Astrocyte of the cerebellum (primary cell): Measurements from ENCODE around the gene CGN.

Source experiments
- DNase-seq: peaks from one replicate; pipeline ENCODE4 v3.0.0-alpha.2; 2011; ENCODE audit warnings: low read depth
- H3K4me3 ChIP-seq: 2 replicates; pipeline ENCODE4 v1.5.1; 2011; ENCODE audit warnings: mild to moderate bottlenecking, low read depth, low read length, moderate library complexity
- in situ Hi-C: cut with HindIII; loops from 2 replicates; pipeline ENCODE4 v1.10.0; 2017; ENCODE audit warnings: low sequenced_read_pairs
- TF ChIP-seq, protein P1 (sequence below): IDR thresholded peaks from 2 replicates; pipeline ENCODE4 v1.5.1; 2012; ENCODE audit warnings: low read length, low read depth, moderate library complexity, mild to moderate bottlenecking; ENCODE audit errors: missing control alignments

The CGN gene

DNA sequence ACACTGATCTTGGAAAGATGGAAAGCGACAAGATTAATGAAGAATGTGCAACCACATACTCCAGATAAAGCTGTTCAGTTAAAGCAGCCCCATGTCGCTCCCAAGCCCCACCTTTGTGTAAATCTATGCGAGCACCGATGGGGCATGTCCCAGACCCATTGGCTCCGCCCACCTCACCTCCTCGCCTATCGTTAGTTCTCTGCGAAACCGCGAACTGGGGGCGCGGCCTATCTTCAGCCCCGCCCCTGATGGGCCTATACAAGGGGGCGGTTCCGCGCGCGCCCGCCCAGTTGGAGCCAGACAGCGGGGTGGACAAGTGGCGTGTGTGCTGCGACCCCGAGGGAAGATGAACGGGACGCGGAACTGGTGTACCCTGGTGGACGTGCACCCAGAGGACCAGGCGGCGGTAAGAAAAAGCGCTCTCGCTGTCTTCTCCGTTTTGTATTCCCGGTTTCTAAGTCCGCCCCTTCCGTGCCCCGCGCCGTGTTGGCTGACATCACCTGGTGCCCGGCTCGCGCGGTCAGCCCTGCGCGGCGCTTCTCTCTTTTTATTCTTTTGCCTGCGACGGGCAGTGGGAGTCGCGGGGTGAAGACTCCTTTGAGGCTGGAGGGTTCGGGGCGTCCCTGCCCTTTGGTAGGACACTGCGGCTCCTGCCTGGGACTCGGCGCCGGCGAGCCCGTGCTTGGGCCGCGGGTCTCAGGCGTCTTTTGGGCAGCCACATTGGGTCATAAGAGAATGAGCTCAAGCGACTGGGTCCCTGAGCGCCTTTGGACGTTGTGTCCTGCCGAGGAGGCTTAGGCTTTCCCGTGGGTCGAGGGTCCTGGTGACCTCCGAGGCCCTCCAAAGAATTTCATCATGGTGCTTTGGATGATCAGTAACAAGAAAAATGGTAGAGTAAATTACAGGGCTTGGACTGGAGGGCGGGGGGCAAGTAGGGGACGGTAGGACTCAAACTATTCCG lies 29.1 kb downstream of the CGN start, which contains the start of gene TUFT1:
TUFT1 (plus strand) TSS at position 289 of the 961 bp plus-strand sequence; CDS start at position 347, 58 bp downstream.
- in situ Hi-C loops = no loop called here
- TF ChIP-seq, protein P1, sequence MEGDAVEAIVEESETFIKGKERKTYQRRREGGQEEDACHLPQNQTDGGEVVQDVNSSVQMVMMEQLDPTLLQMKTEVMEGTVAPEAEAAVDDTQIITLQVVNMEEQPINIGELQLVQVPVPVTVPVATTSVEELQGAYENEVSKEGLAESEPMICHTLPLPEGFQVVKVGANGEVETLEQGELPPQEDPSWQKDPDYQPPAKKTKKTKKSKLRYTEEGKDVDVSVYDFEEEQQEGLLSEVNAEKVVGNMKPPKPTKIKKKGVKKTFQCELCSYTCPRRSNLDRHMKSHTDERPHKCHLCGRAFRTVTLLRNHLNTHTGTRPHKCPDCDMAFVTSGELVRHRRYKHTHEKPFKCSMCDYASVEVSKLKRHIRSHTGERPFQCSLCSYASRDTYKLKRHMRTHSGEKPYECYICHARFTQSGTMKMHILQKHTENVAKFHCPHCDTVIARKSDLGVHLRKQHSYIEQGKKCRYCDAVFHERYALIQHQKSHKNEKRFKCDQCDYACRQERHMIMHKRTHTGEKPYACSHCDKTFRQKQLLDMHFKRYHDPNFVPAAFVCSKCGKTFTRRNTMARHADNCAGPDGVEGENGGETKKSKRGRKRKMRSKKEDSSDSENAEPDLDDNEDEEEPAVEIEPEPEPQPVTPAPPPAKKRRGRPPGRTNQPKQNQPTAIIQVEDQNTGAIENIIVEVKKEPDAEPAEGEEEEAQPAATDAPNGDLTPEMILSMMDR = no peak

DNA sequence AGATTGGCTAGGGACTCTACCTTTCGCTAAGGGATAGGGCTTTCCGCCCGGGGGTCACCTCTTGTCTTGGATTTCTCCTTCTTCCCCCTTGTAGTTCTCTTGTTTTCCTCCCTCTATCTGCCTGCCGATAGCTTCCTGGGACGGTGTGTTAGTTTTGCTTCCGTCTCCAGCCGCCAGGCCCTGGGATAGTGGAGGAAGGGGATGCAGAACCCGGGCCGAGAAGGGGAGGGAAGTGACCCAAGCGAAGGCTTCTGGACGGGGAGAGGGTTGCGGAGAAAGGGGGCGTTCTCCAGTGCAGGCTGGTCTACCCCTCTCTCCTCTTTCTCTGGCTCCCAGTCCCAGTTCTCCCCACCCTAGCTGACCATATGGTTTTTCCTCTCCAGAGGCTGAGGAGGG lies 29.8 kb downstream of the CGN start:
- DNase-seq = no peak
- TF ChIP-seq, protein P1 = no peak
- in situ Hi-C loops = no loop called here
- peak overlapping the region; percentile 81 for H3K4me3 ChIP-seq

More for the DNA sequence above, 29.1 kb downstream of the CGN start, which contains the start of gene TUFT1:
- peak within 1 kb of the TSS; percentile 81 for H3K4me3 ChIP-seq
- peak; percentile 72 for DNase-seq

DNA sequence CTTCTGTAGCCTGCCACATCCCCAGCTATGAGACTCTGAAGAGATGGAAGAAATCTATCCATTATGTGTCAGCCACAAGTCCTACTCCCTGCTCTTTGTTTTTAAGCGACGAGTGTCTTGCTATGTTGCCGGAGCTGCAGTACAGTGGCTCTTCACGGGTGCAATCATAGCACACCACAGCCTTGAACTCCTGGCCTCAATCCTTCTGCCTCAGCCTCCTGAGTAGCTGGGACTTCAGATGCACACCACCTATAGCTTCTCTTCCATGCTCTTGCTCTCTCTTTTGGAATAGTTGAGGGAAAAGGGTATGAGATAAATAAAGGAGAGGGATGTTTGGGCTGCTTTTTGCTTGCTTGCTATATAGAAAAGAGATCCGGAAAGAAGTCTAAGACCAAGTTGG lies 30.6 kb downstream of the CGN start:
- in situ Hi-C loops = no loop called here
- TF ChIP-seq, protein P1 = no peak
- H3K4me3 ChIP-seq = peak overlapping the region; percentile 81
- no peak for DNase-seq

DNA sequence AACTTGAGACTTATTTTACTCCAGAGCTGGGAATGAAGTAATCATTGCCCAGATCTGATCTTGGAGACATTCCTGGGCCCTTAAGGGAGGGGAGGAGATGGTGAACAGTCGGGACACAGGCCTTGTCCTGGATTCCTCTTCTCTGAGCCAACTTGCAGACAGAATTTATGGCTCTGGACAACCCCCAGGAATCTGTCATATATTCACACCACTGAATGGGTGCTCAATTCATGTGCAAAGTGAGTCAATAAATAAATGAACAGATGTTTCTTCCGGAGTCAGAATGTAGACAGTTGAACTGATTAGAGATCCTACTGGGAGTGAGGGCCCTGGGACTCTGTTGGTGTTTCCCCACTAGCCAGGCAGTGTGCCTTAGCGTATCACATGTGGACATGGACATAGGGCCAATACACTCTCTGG lies 31.5 kb downstream of the CGN start:
- no peak overlapping the region for H3K4me3 ChIP-seq
- DNase-seq = no peak
- TF ChIP-seq, protein P1 = no peak
- in situ Hi-C loops = no loop called here

DNA sequence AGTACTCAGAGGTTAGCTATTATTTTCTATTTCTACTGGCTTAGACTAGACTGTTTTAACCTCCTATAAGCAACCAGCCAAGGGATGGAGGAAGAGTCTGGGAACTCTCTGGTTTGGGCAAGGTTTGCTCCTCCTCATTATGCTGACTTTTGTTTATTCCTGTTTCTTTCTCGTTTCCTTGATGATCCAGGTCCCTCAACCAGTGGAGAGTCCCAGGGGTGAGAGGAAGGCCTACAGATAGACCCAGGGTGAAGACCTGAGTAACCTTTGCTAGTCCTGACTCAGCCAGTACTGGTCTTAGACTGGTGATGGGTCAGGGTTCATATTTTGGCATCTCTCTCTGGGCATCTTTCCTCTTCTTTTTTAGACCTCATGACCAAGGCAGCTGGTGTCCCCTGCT lies 34.4 kb downstream of the CGN start:
- H3K4me3 ChIP-seq = no peak overlapping the region
- TF ChIP-seq, protein P1 = no peak
- in situ Hi-C loops = no loop called here
- no peak for DNase-seq

DNA sequence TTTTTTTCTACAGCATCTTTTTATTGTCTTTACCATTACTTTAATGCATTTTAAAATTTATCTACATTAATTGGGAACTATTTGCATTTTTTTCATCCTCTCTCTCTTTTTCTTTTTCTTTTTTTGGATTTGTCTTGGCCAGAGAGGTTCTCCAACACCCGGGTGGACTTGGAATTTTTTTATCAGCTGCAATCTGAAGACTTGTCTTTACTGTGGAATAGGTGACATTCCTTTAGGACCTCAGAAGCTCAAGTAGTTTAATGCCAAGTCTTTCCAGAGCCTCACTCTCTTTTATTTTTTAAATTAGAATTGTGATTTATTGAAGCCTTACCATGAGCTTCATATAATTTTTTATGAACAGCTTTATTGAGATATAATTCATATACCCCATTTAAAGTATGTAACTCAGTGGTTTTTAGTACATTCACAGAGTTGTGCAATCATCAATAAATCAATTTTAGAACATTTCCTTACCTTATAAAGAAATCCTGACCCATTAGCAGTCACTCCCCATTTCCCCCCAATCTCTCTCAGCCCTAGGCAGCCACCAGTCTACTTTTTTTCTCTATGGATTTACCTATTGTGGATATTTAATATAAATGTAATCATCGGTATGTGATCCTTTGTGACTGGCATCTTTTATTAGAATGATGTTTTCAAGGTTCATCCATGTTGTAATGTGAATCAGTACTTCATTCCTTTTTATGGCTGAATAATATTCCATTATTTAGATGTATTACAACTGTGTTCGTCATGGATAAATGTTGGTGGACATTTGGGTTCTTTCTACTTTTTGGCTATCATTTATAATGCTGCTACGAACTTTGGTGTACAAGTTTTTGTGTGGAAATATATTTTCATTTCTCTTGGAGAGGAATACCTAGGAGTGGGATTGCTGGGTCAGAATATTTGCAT lies 35.1 kb downstream of the CGN start:
- TF ChIP-seq, protein P1 = no peak
- H3K4me3 ChIP-seq = no peak overlapping the region
- DNase-seq = no peak
- in situ Hi-C loops = no loop called here
